Naive thymus-derived CD4-positive, alpha-beta T cell (primary cell): ENCODE measurements around the gene LVRN. TPM values are rescaled to one million over a fixed set of nuclear protein-coding genes. Genes with fewer than 3 reads are reported as not detected.

ENCODE experiments used
- ATAC-seq: fragments of 150-1000 bp; cut with Tn5 transposase; 2 replicates; pipeline ENCODE4 v1.10.0; 2021; ENCODE audit warnings: mild to moderate bottlenecking, moderate library complexity
- CTCF ChIA-PET: fragments of 350-600 bp; sonication (Branson Sonifier 250); formaldehyde crosslinking; loops from one replicate; lab custom pipeline; 2021; ENCODE audit warnings: antibody characterized with exemption; lab: Charles Lee
- POLR2A ChIA-PET: fragments of 350-600 bp; sonication (Branson Sonifier 250); formaldehyde crosslinking; loops from one replicate; lab custom pipeline; 2021; ENCODE audit warnings: antibody characterized with exemption, inconsistent platforms; lab: Charles Lee
- DNase-seq, 9 donors: peaks; one replicate each; pipeline versions ENCODE4 v3.0.0 to v3.0.0-alpha.2; 2020 to 2022; ENCODE audit warnings: mixed read lengths in 1 of 9
- H3K27ac ChIP-seq: one replicate; pipeline ENCODE4 v1.7.0; 2013; ENCODE audit warnings: mild to moderate bottlenecking, low read depth, low read length, moderate library complexity
- H3K27me3 ChIP-seq, 2 donors: one replicate each; pipeline ENCODE4 v1.7.0; 2013; ENCODE audit warnings: low read length in 2 of 2, mild to moderate bottlenecking in 2 of 2, moderate library complexity in 2 of 2; ENCODE audit not compliant: control insufficient read depth in 2 of 2, insufficient read depth in 2 of 2
- H3K36me3 ChIP-seq, 3 experiments: 1 replicate in 2 of 3; 2 replicates in 1 of 3; pipeline ENCODE4 v1.7.0; 2013; ENCODE audit warnings: low read length in 3 of 3, mild to moderate bottlenecking in 3 of 3, moderate library complexity in 1 of 3; ENCODE audit not compliant: insufficient read depth in 3 of 3, control insufficient read depth in 2 of 3
- H3K4me1 ChIP-seq, 2 donors: one replicate each; pipeline ENCODE4 v1.7.0; 2013; ENCODE audit warnings: low read length in 2 of 2, mild to moderate bottlenecking in 2 of 2, moderate library complexity in 1 of 2; ENCODE audit not compliant: control insufficient read depth in 2 of 2, insufficient read depth in 2 of 2
- H3K4me3 ChIP-seq: 2 replicates; pipeline ENCODE4 v1.7.0; 2013; ENCODE audit warnings: mild to moderate bottlenecking, low read length
- H3K9me3 ChIP-seq, 3 experiments: 1 replicate in 2 of 3; 2 replicates in 1 of 3; pipeline ENCODE4 v1.7.0; 2013; ENCODE audit warnings: low read length in 3 of 3; ENCODE audit not compliant: control insufficient read depth in 2 of 3
- H3K27ac Mint-ChIP-seq, 9 donors: one replicate each; pipeline ENCODE4 v1.8.0; 2020 to 2022; ENCODE audit warnings: mixed read lengths in 9 of 9, mild to moderate bottlenecking in 8 of 9, moderate library complexity in 5 of 9, inconsistent platforms in 2 of 9
- H3K27me3 Mint-ChIP-seq, 5 donors: one replicate each; pipeline ENCODE4 v1.8.0; 2021 to 2022; ENCODE audit warnings: mixed read lengths in 5 of 5, mild to moderate bottlenecking in 1 of 5
- H3K36me3 Mint-ChIP-seq, 5 donors: one replicate each; pipeline ENCODE4 v1.8.0; 2020 to 2022; ENCODE audit warnings: mixed read lengths in 5 of 5, mild to moderate bottlenecking in 3 of 5, inconsistent platforms in 1 of 5
- H3K4me1 Mint-ChIP-seq, 7 donors: one replicate each; pipeline ENCODE4 v1.8.0; 2020 to 2022; ENCODE audit warnings: mixed read lengths in 7 of 7, mild to moderate bottlenecking in 3 of 7, inconsistent platforms in 1 of 7
- H3K4me3 Mint-ChIP-seq, 10 donors: one replicate each; pipeline ENCODE4 v1.8.0; 2020 to 2022; ENCODE audit warnings: mild to moderate bottlenecking in 10 of 10, mixed read lengths in 10 of 10, moderate library complexity in 6 of 10, inconsistent platforms in 2 of 10
- H3K9me3 Mint-ChIP-seq, 11 donors: one replicate each; pipeline ENCODE4 v1.8.0; 2020 to 2022; ENCODE audit warnings: mixed read lengths in 11 of 11, mild to moderate bottlenecking in 4 of 11, inconsistent platforms in 1 of 11, moderate library complexity in 1 of 11
- intact Hi-C, 2 donors: fragments of 100-400 bp; cut with micrococcal nuclease; formaldehyde crosslinking; loops; one replicate each; pipeline ENCODE4 v1.15.1; 2023
- polyA plus RNA-seq, 2 donors: library from polyadenylated mRNA; unstranded; fragments of 300-500 nt; fragmentation: Illumina TruSeq; gene quantifications; one replicate each; pipeline ENCODE4 v1.2.3, GENCODE V29; 2021
- total RNA-seq, 6 experiments: library from RNA in 5 of 6; stranded (reverse) in 5 of 6; gene quantifications; 1 replicate in 5 of 6; 2 replicates in 1 of 6; pipeline ENCODE4 v1.2.3 and lab custom pipeline; 2021 to 2026

The LVRN gene
- total and polyA plus RNA-seq, 7 experiments from 2014 or later = 0.16 TPM; not detected in 6

DNA sequence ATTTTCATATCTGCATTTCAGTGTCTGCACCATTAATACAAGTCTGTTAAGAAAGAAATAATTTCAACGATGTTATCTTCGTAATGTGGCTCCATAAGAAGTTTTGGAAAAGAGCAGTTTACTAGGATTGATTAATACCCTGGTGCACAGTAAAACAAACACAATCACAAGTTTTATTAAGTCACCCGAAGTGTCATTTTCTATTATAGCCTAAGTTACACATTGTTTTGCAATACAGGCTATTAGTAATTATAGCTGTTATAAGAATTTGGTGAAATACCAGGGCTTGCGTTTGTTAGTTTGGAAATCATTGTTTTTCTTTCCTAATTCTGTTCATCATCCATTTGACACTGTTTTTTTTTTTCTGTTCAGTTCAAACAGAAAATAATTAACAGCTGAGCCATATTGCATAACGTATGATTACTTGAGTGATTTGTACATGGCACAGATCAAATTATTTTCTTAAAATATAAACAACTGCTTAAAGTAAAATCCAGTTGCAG is 30.6 kb downstream of the LVRN start:
- H3K27ac ChIP-seq = no peak overlapping the region
- ChIA-PET POLR2A (no interaction called here), CTCF (interaction anchor here (0.6 kb wide), 1 partner anchor 636 kb away, joined by 4 read pairs; no protein-coding TSS in a partner anchor)
- intact Hi-C loops = no loop called here
- H3K36me3 ChIP-seq = no peaks in the 10 kb centered on the region
- H3K4me3 ChIP-seq = no peak overlapping the region
- H3K27ac Mint-ChIP-seq = no peak overlapping the region
- DNase-seq = no peak
- H3K9me3 ChIP-seq = no peaks in the 10 kb centered on the region
- H3K27me3 ChIP-seq = no peaks in the 10 kb centered on the region
- no peak for ATAC-seq
- no peak overlapping the region for H3K4me3 Mint-ChIP-seq
- H3K27me3 Mint-ChIP-seq = peaks cover 10 to 24% (median 16%) of the 10 kb centered on the region in 5 donors
- no peaks in the 10 kb centered on the region for H3K4me1 Mint-ChIP-seq
- H3K4me1 ChIP-seq = no peaks in the 10 kb centered on the region
- no peaks in the 10 kb centered on the region for H3K9me3 Mint-ChIP-seq
- H3K36me3 Mint-ChIP-seq = no peaks in the 10 kb centered on the region

GRCh38 chr5:115995351-115995750 is 33.1 kb downstream of the LVRN start:
- POLR2A ChIA-PET = interaction anchor here (0.9 kb wide), 1 partner anchor 11 kb away, joined by 4 read pairs; no protein-coding TSS in a partner anchor
- Histone ChIP-seq H3K4me1 (no peaks in the 10 kb centered on the region), H3K27me3 (no peaks in the 10 kb centered on the region), H3K4me3 (no peak overlapping the region), H3K36me3 (no peaks in the 10 kb centered on the region), H3K27ac (no peak overlapping the region), H3K9me3 (no peaks in the 10 kb centered on the region)
- DNase-seq (no peak), ATAC-seq (no peak)
- Mint-ChIP-seq H3K27me3 (peaks cover 10 to 31% (median 19%) of the 10 kb centered on the region in 5 donors), H3K9me3 (no peaks in the 10 kb centered on the region), H3K27ac (no peak overlapping the region), H3K4me3 (no peak overlapping the region), H3K4me1 (no peaks in the 10 kb centered on the region), H3K36me3 (no peaks in the 10 kb centered on the region)
- CTCF ChIA-PET = no interaction called here
- intact Hi-C loops = no loop called here

- H3K9me3 Mint-ChIP-seq = no peaks in the 10 kb centered on the region
- POLR2A ChIA-PET = no interaction called here
- H3K4me3 Mint-ChIP-seq = no peak overlapping the region
- Histone ChIP-seq H3K9me3 (no peaks in the 10 kb centered on the region), H3K4me1 (no peaks in the 10 kb centered on the region), H3K4me3 (no peak overlapping the region), H3K36me3 (no peaks in the 10 kb centered on the region), H3K27me3 (no peaks in the 10 kb centered on the region), H3K27ac (no peak overlapping the region)
- no peak overlapping the region for H3K27ac Mint-ChIP-seq
- DNase-seq (no peak), ATAC-seq (no peak)
- CTCF ChIA-PET = no interaction called here
- H3K27me3 Mint-ChIP-seq = peaks cover 0 to 15% (median 10%) of the 10 kb centered on the region in 5 donors
- H3K4me1 Mint-ChIP-seq = no peaks in the 10 kb centered on the region
- intact Hi-C loops = no loop called here
- no peaks in the 10 kb centered on the region for H3K36me3 Mint-ChIP-seq
Observed at GRCh38 chr5:116002116-116002906, 40.0 kb downstream of the LVRN start.

DNA sequence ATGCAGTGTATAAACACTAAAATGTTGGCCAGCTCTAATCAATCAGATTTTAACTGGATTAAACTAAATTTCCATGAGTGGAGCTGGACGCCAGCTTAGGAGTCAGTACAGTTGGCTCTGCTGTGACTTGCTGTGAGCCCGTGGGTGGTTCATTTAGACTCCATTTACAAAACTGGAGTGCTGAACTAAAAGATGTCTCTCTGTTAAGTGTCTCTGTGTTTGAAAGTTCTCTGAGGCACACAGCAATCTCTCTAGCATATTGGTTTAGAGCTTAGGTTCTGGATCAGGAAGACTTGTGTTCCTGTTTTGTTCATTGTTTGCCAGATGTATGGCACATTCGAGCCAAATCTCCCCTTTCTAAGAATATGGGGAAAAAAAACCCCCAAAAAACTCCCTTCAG is 42.0 kb downstream of the LVRN start:
- Mint-ChIP-seq H3K27me3 (peaks cover 4 to 15% (median 9%) of the 10 kb centered on the region in 5 donors), H3K4me1 (no peaks in the 10 kb centered on the region), H3K27ac (no peak overlapping the region), H3K36me3 (no peaks in the 10 kb centered on the region), H3K4me3 (no peak overlapping the region), H3K9me3 (no peaks in the 10 kb centered on the region)
- Histone ChIP-seq H3K4me3 (no peak overlapping the region), H3K4me1 (no peaks in the 10 kb centered on the region), H3K27ac (no peak overlapping the region), H3K36me3 (no peaks in the 10 kb centered on the region), H3K9me3 (no peaks in the 10 kb centered on the region), H3K27me3 (no peaks in the 10 kb centered on the region)
- intact Hi-C loops = no loop called here
- CTCF ChIA-PET = no interaction called here
- DNase-seq (no peak), ATAC-seq (no peak)
- POLR2A ChIA-PET = no interaction called here

DNA sequence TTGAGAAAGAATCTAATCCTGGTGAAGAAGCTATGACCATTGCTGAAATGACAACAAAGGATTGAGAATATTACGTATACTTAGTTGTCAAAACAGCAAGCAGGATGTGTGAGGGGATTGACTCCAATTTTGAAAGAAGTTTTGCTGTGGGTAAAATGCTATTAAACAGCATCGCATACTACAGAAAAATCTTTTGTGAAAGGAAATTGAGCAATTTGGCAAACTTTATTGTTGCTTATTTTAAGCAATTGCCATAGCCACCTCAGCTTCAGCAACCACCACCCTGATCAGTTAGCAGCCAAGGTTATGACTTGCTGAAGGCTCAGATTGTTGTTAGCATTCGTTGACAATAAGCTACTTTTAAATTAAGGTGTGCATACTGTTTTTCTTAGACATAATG is 47.5 kb downstream of the LVRN start:
- intact Hi-C loops = no loop called here
- DNase-seq (no peak), ATAC-seq (no peak)
- Histone ChIP-seq H3K4me3 (no peak overlapping the region), H3K36me3 (no peaks in the 10 kb centered on the region), H3K9me3 (no peaks in the 10 kb centered on the region), H3K27me3 (no peaks in the 10 kb centered on the region), H3K4me1 (no peaks in the 10 kb centered on the region), H3K27ac (no peak overlapping the region)
- H3K9me3 Mint-ChIP-seq = no peaks in the 10 kb centered on the region
- H3K4me3 Mint-ChIP-seq = no peak overlapping the region
- CTCF ChIA-PET = no interaction called here
- no peak overlapping the region for H3K27ac Mint-ChIP-seq
- no peaks in the 10 kb centered on the region for H3K36me3 Mint-ChIP-seq
- H3K4me1 Mint-ChIP-seq = no peaks in the 10 kb centered on the region
- H3K27me3 Mint-ChIP-seq = peaks cover 4 to 20% (median 15%) of the 10 kb centered on the region in 5 donors
- POLR2A ChIA-PET = no interaction called here

DNA sequence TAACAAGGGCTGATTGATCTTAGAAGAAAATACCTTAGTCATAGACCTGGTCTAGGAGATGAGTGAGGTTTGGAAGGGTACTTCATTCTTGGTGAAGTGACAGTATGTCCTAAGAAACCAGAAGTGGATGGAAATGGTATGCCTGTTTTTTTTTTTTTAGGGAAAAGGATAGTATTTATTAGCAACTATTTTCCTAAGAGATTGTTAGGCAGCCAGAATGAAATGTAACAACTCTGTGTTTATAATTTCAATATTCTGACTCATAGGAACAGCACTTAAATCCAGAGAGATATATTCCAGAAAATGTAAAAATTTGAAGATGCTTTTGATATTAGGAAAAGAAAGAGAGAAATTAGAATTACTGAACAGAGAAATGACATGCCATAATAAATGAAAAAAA is 48.8 kb downstream of the LVRN start:
- H3K9me3 Mint-ChIP-seq = no peaks in the 10 kb centered on the region
- Histone ChIP-seq H3K4me1 (no peaks in the 10 kb centered on the region), H3K27me3 (no peaks in the 10 kb centered on the region), H3K9me3 (no peaks in the 10 kb centered on the region), H3K36me3 (no peaks in the 10 kb centered on the region), H3K27ac (no peak overlapping the region), H3K4me3 (no peak overlapping the region)
- H3K27ac Mint-ChIP-seq = no peak overlapping the region
- intact Hi-C loops = no loop called here
- no peaks in the 10 kb centered on the region for H3K36me3 Mint-ChIP-seq
- ATAC-seq = no peak
- CTCF ChIA-PET = interaction anchor here (0.7 kb wide), 1 partner anchor 99 kb away, joined by 3 read pairs; no protein-coding TSS in a partner anchor
- DNase-seq = no peak
- peaks cover 4 to 22% (median 17%) of the 10 kb centered on the region in 5 donors for H3K27me3 Mint-ChIP-seq
- H3K4me1 Mint-ChIP-seq = no peaks in the 10 kb centered on the region
- no peak overlapping the region for H3K4me3 Mint-ChIP-seq
- POLR2A ChIA-PET = no interaction called here
